ENCODE results near the gene DHRS1.

The DHRS1 gene

GRCh38 chr14:24261256-24261968 lies 38.2 kb downstream of the DHRS1 start:
- H3K36me3 ChIP-seq, result no peaks in the 10 kb centered on the region
- H3K4me1 ChIP-seq, result no peaks in the 10 kb centered on the region
- H3K27me3 ChIP-seq, result no peaks in the 10 kb centered on the region
- no peak for DNase-seq
- H3K4me3 ChIP-seq (ENCODE audit: low read depth, low read length), result no peak overlapping the region
- TF ChIP-seq, protein P1, sequence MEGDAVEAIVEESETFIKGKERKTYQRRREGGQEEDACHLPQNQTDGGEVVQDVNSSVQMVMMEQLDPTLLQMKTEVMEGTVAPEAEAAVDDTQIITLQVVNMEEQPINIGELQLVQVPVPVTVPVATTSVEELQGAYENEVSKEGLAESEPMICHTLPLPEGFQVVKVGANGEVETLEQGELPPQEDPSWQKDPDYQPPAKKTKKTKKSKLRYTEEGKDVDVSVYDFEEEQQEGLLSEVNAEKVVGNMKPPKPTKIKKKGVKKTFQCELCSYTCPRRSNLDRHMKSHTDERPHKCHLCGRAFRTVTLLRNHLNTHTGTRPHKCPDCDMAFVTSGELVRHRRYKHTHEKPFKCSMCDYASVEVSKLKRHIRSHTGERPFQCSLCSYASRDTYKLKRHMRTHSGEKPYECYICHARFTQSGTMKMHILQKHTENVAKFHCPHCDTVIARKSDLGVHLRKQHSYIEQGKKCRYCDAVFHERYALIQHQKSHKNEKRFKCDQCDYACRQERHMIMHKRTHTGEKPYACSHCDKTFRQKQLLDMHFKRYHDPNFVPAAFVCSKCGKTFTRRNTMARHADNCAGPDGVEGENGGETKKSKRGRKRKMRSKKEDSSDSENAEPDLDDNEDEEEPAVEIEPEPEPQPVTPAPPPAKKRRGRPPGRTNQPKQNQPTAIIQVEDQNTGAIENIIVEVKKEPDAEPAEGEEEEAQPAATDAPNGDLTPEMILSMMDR (IDR thresholded peaks at IDR 0.05; ENCODE audit: low read depth, low read length), result no peak
- H3K9me3 ChIP-seq, result no peaks in the 10 kb centered on the region

DNA sequence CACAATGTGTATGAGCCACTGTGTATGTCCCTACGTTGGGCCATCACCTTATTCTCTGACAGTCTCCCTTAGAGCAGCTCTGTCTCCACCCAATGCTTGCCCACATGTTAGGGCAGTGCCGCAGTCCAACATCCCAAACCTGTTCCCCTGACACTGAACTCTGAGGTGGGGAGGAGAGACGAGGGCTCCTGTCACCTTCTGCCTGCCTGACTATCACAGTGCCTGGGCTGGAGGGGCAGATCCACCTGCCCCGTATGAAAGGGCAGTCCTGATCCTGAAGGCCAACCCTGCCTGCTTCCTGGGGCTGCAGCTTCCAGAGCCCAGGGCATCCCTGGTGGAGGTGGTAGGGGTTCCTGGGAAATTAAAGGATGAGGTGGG lies 38.8 kb downstream of the DHRS1 start:
- Histone ChIP-seq H3K9me3 (no peaks in the 10 kb centered on the region), H3K36me3 (no peaks in the 10 kb centered on the region), H3K27me3 (no peaks in the 10 kb centered on the region), H3K4me3 (ENCODE audit: low read depth, low read length) (no peak overlapping the region), H3K4me1 (no peaks in the 10 kb centered on the region)
- no peak for DNase-seq
- TF ChIP-seq, protein P1 (IDR thresholded peaks at IDR 0.05; ENCODE audit: low read depth, low read length), result no peak

DNA sequence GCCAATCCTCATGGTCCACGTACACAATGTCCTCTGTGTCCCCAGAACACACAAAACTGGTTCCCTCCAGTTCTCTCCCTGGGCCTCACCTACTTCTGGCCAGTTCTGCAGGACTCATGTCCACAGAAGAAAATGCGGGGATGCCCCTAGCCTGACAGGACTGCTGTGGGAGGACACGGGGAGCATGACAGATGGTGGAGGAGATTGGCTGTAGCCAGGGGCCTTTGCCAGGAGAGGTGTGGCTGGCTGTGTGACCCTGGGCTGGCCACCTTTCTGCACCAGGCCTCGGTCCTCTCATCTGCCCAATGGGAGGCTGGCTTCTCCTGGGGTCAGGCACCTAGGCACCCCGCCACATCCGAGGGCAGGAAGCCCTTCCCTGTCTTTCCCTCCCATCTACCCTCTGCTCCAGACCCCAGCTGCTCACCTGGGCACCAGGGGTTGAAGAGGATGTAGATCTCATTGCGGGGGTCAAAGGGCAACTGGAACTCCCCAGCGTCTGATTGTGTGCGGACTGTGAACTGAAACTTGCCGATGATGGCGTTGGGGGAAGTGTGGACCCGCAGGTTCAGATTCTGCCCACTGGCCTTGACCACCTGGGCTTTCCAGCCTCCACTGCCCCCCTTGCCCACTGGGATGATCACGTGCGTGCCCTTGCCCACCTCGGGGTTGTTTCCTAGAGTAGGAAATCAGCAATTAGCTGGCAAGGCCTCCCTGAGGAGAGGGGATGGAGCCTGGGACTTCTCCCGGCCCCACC lies 39.4 kb downstream of the DHRS1 start:
- Histone ChIP-seq H3K4me1 (no peaks in the 10 kb centered on the region), H3K36me3 (no peaks in the 10 kb centered on the region), H3K9me3 (no peaks in the 10 kb centered on the region), H3K4me3 (ENCODE audit: low read depth, low read length) (no peak overlapping the region), H3K27me3 (no peaks in the 10 kb centered on the region)
- no peak for DNase-seq
- TF ChIP-seq, protein P1 (IDR thresholded peaks at IDR 0.05; ENCODE audit: low read depth, low read length), result no peak

- Histone ChIP-seq H3K4me1 (no peaks in the 10 kb centered on the region), H3K4me3 (ENCODE audit: low read depth, low read length) (no peak overlapping the region), H3K27me3 (no peaks in the 10 kb centered on the region), H3K9me3 (no peaks in the 10 kb centered on the region), H3K36me3 (no peaks in the 10 kb centered on the region)
- TF ChIP-seq, protein P1 (IDR thresholded peaks at IDR 0.05; ENCODE audit: low read depth, low read length), result no peak
- no peak for DNase-seq
Observed at GRCh38 chr14:24259282-24260025, 40.1 kb downstream of the DHRS1 start.

DNA sequence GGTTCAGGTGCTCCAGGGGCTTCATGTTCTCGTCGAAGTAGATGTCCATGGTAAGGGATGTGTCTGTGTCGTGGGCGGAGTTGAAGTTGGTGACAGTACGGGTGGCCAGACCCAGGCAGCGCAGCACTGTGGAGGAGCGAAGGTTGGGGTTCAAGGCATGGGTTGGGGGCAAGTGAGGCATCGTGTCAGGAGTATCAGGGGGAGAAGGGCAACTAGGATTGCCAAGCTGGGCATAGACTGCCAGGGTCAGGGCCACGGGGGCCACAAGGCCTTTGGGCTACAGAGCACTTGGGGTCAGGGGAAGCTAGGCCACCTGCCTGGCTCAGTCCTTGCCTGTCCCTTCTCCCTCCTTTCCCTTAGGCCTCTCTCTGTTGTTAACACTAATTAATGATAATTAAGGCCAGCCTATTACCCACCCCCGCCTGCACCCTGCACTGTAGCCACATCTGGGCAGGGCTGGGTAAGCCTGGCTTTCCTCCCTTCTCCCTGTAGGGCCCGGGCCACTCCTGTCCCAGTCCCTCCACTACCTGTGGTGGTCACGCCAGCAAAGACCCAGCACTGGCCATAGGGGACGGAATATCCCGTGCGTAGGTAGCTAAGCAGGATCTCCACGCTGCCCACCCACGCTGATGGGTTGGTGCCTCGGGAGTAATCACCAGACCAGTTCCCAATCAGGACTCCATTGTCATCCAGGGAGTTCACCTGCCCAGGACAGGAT lies 40.9 kb downstream of the DHRS1 start:
- H3K36me3 ChIP-seq, result no peaks in the 10 kb centered on the region
- no peaks in the 10 kb centered on the region for H3K27me3 ChIP-seq
- no peak overlapping the region for H3K4me3 ChIP-seq (ENCODE audit: low read depth, low read length)
- TF ChIP-seq, protein P1 (IDR thresholded peaks at IDR 0.05; ENCODE audit: low read depth, low read length), result no peak
- no peak for DNase-seq
- no peaks in the 10 kb centered on the region for H3K9me3 ChIP-seq
- no peaks in the 10 kb centered on the region for H3K4me1 ChIP-seq

Data from BE2C (cell line).